ENCODE data around the gene PIH1D2. TPM values are rescaled to one million over a fixed set of nuclear protein-coding genes. Genes with fewer than 3 reads are reported as not detected.
A peak's percentile ranks its signal among the peaks of the same experiment; 100 is the strongest.
"Not testable (repeated sequence)": the region's sequence is repeated elsewhere in the genome, so short reads cannot be mapped to it uniquely, and the experiment has no call there.

Gene PIH1D2
- total and polyA plus RNA-seq, 10 of the 15 experiments (the other 5 are each of a cell fraction or from before 2014, with no cell fraction given) = 0.51 to 3.0 (median 1.5) TPM

GRCh38 chr11:112096194-112096593 lies 22.4 kb upstream of the PIH1D2 start (continued):
- TF ChIP-seq CHD1 (IDR thresholded peaks at IDR 0.05; ENCODE audit: low read depth, low read length) (no peak), ZBTB33 (IDR thresholded peaks at IDR 0.05) (no peak), NRF1 (conservative IDR thresholded peaks at IDR 0.05; ENCODE audit: low read depth, low read length) (no peak)

GRCh38 chr11:112095302-112095701 lies 21.5 kb upstream of the PIH1D2 start:
- H3K36me3 ChIP-seq (ENCODE audit: control insufficient read depth in 2 of 2, insufficient read depth in 2 of 2, low read length in 1 of 2); H3K4me1 ChIP-seq (ENCODE audit: control insufficient read depth, insufficient read depth, low read length); POLR2A ChIA-PET; H3K79me2 ChIP-seq (ENCODE audit: control insufficient read depth, insufficient read depth, low read length); H3K4me2 ChIP-seq (ENCODE audit: control insufficient read depth, insufficient read depth); H3K27ac ChIP-seq (ENCODE audit: control insufficient read depth, insufficient read depth); FAIRE-seq; H2AFZ ChIP-seq (ENCODE audit: control insufficient read depth, low read depth, low read length); H3K9me3 ChIP-seq (replicated peaks; ENCODE audit: control insufficient read depth, insufficient read depth, low read length); CTCF ChIA-PET; H4K20me1 ChIP-seq (ENCODE audit: control insufficient read depth, insufficient read depth); DNase-seq (ENCODE audit: low read depth, low spot score); in situ Hi-C loops (cut with MboI); H3K27me3 ChIP-seq (replicated peaks in 1 of 2; ENCODE audit: control insufficient read depth in 2 of 2, insufficient read depth in 2 of 2, low read length in 1 of 2); ATAC-seq; intact Hi-C loops (cut with micrococcal nuclease; ENCODE audit: unreplicated experiment); RAD21 ChIA-PET (ENCODE audit: unreplicated experiment); H3K4me3 ChIP-seq; H3K9ac ChIP-seq (ENCODE audit: control insufficient read depth, insufficient read depth, low read length): not testable (repeated sequence)
- SMC1A ChIA-PET (ENCODE audit: uncharacterized antibody, unreplicated experiment) = interaction anchor here (0.9 kb wide), 1 partner anchor 8 kb away, joined by 3 read pairs; the partner anchor contains the start of genes SDHD and TIMM8B
- BruUV-seq (replicated peaks) = TSS peak; percentile 28
- 98% methylated on average over 2 of the region's 2 CpGs for WGBS (ENCODE audit: insufficient coverage, insufficient replicate concordance, low lambda C conversion rate, missing lambda C conversion rate)

Measured in GM12878 (cell line).